GM23248 (cell line): ENCODE data around the gene RPH3AL. TPM values are rescaled to one million over a fixed set of nuclear protein-coding genes. Genes with fewer than 3 reads are reported as not detected.
A peak's percentile ranks its signal among the peaks of the same experiment; 100 is the strongest.
"Not testable (repeated sequence)": the region's sequence is repeated elsewhere in the genome, so short reads cannot be mapped to it uniquely, and the experiment has no call there.

Source experiments
- DNase-seq: peaks from one replicate; pipeline ENCODE4 v3.0.0-alpha.2; 2015
- H2AFZ ChIP-seq: fragments of 200-600 bp; sonication (generic); 2 replicates; pipeline ENCODE4 v1.6.1; 2016; ENCODE audit warnings: antibody characterized with exemption
- H3F3A ChIP-seq: fragments of 200-600 bp; sonication (generic); 2 replicates; pipeline ENCODE4 v1.6.1; 2016; ENCODE audit warnings: mild to moderate bottlenecking, antibody characterized with exemption, mixed run types; ENCODE audit not compliant: insufficient read depth
- H3K27ac ChIP-seq: fragments of 200-600 bp; sonication (generic); 2 replicates; pipeline ENCODE4 v1.5.1; 2016; ENCODE audit warnings: mild to moderate bottlenecking
- H3K27me3 ChIP-seq: fragments of 200-600 bp; sonication (generic); replicated peaks from 2 replicates; pipeline ENCODE4 v1.6.1; 2016; ENCODE audit warnings: mild to moderate bottlenecking; ENCODE audit not compliant: insufficient read depth
- H3K36me3 ChIP-seq: fragments of 200-600 bp; sonication (generic); 2 replicates; pipeline ENCODE4 v1.6.1; 2016; ENCODE audit warnings: low read depth, mild to moderate bottlenecking
- H3K4me1 ChIP-seq: fragments of 200-600 bp; sonication (generic); 2 replicates; pipeline ENCODE4 v1.6.1; 2016; ENCODE audit warnings: mild to moderate bottlenecking; ENCODE audit not compliant: insufficient read depth
- H3K4me2 ChIP-seq: fragments of 200-600 bp; sonication (generic); one replicate; pipeline ENCODE4 v1.6.1; 2016; ENCODE audit warnings: mild to moderate bottlenecking; ENCODE audit not compliant: unreplicated experiment
- H3K4me3 ChIP-seq: fragments of 200-600 bp; sonication (generic); 2 replicates; pipeline ENCODE4 v1.5.1; 2016; ENCODE audit warnings: mild to moderate bottlenecking
- H3K79me2 ChIP-seq: fragments of 200-600 bp; sonication (generic); 2 replicates; pipeline ENCODE4 v1.6.1; 2016; ENCODE audit warnings: mild to moderate bottlenecking; ENCODE audit not compliant: insufficient read depth
- H3K9ac ChIP-seq: fragments of 200-600 bp; sonication (generic); 2 replicates; pipeline ENCODE4 v1.6.1; 2016; ENCODE audit warnings: mild to moderate bottlenecking
- H3K9me2 ChIP-seq: fragments of 200-600 bp; sonication (generic); 2 replicates; pipeline ENCODE4 v1.6.1; 2016; ENCODE audit warnings: mixed run types, mild to moderate bottlenecking, moderate library complexity; ENCODE audit not compliant: insufficient read depth
- H3K9me3 ChIP-seq: fragments of 200-600 bp; sonication (generic); one replicate; pipeline ENCODE4 v1.6.1; 2017; ENCODE audit warnings: low read depth
- H4K20me1 ChIP-seq: fragments of 200-600 bp; sonication (generic); 2 replicates; pipeline ENCODE4 v1.6.0; 2016; ENCODE audit not compliant: insufficient read depth
- EZH2 ChIP-seq: fragments of 200-600 bp; sonication (generic); IDR thresholded peaks from 2 replicates; pipeline ENCODE4 v1.6.1; 2018; ENCODE audit warnings: antibody characterized with exemption, mild to moderate bottlenecking; ENCODE audit not compliant: insufficient read depth, poor library complexity, severe bottlenecking
- EZH2phosphoT487 ChIP-seq: fragments of 200-600 bp; sonication (generic); IDR thresholded peaks from 2 replicates; pipeline ENCODE4 v1.6.1; 2018; ENCODE audit warnings: antibody characterized with exemption, moderate library complexity, mild to moderate bottlenecking, low read depth; ENCODE audit not compliant: insufficient read depth
- WGBS, 2 experiments: methylation state at CpG; one replicate each; pipeline ENCODE4 v1.1.6; 2015 to 2017; ENCODE audit warnings: low lambda C conversion rate in 2 of 2, low coverage in 1 of 2; ENCODE audit errors: missing lambda C conversion rate in 2 of 2; 5-methylcytosine and 5-hydroxymethylcytosine counted together
- in situ Hi-C: fragments of 300-500 bp; cut with MboI; formaldehyde crosslinking; loops from 2 replicates; pipeline ENCODE4 v1.15.0; 2020
- polyA plus RNA-seq: library from polyadenylated mRNA; unstranded; fragments of >200 nt; fragmentation: Nextera tagmentation; extraction: Ambion mirVana; gene quantifications from 2 replicates; pipeline ENCODE4 v1.2.1, GENCODE V29; 2016
- total RNA-seq: library from RNA; depleted of rRNA; stranded (reverse); fragments of >200 nt; shearing (Covaris generic); gene quantifications from 2 replicates; pipeline ENCODE4 v1.2.3, GENCODE V29; 2014

Gene RPH3AL
- total and polyA plus RNA-seq, 2 experiments from 2014 or later: 2.7 to 5.2 TPM

DNA sequence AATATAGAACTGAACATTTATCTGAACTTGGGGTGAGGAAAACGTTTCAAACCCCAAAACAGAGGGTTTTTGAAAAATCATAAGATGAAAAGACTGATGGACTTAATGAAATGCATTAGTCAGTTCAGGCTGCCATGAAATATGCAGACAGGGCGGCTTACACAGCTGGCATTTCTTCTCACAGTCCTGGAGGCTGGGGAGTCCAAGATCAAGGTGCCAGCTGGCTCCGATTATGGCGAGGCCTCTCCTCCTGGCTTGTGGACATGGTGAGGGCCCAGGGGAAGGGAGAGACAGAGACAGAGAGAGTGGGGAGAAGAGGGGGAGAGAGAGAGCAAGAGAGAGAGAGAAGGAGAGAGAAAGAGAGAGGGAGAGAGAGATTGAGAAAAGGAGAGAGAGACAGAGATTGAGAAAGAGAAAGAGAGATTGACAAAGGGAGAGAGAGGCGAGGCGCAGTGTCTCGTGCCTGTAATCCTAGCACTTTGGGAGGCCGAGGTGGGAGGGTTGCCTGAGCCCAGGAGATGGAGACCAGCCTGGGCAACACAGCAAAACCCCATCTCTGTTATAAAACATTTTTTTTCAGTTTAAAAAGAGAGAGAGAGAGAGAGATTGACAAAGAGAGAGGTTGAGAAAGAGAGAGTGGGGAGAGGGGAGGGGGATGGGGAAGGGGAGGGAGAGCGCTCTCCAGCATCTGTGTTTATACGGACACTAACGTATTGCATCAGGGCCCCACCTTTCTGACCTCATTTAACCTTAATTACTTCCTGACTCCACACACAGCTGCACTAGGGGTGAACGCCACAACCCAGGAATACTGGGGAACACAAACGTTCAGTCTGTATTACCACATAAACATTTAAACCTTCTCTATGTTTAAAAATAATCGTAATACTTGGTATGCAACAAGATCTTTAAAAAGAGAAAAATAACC lies 24.6 kb upstream of the RPH3AL start:
- WGBS, 2 experiments: 44 to 49% methylated on average over 11 to 14 of the region's 14 CpGs
- in situ Hi-C loops: no loop called here
- DNase-seq: peak; percentile 50
- no peaks in the 10 kb centered on the region for H3K9me2 ChIP-seq
- H3K79me2 ChIP-seq: no peaks in the 10 kb centered on the region
- H2AFZ ChIP-seq: no peak overlapping the region
- H3K4me1 ChIP-seq: no peaks in the 10 kb centered on the region
- H3F3A ChIP-seq: no peaks in the 10 kb centered on the region
- no peak overlapping the region for H3K27ac ChIP-seq
- no peaks in the 10 kb centered on the region for H3K27me3 ChIP-seq
- TF ChIP-seq EZH2phosphoT487: no peak
- no peak for TF ChIP-seq EZH2
- no peaks in the 10 kb centered on the region for H4K20me1 ChIP-seq
- H3K4me2 ChIP-seq: no peak overlapping the region
- H3K9ac ChIP-seq: no peak overlapping the region
- H3K36me3 ChIP-seq: no peaks in the 10 kb centered on the region
- no peak overlapping the region for H3K4me3 ChIP-seq
- no peaks in the 10 kb centered on the region for H3K9me3 ChIP-seq

DNA sequence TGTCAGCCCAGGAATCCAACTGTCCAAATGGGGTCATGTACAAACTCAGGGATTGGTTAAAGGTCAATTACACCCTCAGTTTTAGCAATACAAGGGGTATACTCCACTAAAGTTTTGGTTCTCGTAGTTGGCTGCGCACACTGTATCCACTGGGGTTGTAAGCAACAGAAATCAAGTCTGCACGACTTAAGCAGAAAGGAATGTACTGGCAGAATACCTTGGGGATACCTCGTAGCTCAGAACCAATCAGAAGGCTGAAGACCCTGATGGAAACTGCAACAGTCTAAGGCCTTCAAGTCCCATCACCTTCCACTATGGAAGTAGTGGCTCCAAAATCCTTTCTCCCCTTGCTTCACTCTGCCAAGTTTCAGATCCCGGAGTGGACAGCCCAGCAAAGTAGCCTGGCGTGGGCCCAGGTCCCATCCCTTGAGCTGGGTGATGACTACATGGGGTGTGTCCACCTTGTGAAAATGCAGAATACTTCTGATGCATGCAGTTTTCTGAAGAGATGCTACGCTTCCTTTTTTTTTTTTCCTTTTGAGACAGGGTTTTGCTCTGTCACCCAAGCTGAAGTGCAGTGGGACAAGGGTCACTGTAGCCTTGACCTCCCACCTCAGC lies 21.1 kb upstream of the RPH3AL start:
- Histone ChIP-seq H3K9ac (no peak overlapping the region), H3K9me2 (no peaks in the 10 kb centered on the region), H3K36me3 (no peaks in the 10 kb centered on the region), H3K4me3 (no peak overlapping the region), H3K4me2 (no peak overlapping the region), H2AFZ (no peak overlapping the region), H3K27me3 (no peaks in the 10 kb centered on the region), H3F3A (no peaks in the 10 kb centered on the region), H3K79me2 (no peaks in the 10 kb centered on the region), H3K27ac (no peak overlapping the region), H4K20me1 (no peaks in the 10 kb centered on the region), H3K9me3 (no peaks in the 10 kb centered on the region), H3K4me1 (no peaks in the 10 kb centered on the region)
- in situ Hi-C loops: no loop called here
- TF ChIP-seq EZH2: no peak
- no peak for TF ChIP-seq EZH2phosphoT487
- DNase-seq: peak; percentile 38
- WGBS, 2 experiments: 49 to 50% methylated on average over 7 of the region's 7 CpGs

DNA sequence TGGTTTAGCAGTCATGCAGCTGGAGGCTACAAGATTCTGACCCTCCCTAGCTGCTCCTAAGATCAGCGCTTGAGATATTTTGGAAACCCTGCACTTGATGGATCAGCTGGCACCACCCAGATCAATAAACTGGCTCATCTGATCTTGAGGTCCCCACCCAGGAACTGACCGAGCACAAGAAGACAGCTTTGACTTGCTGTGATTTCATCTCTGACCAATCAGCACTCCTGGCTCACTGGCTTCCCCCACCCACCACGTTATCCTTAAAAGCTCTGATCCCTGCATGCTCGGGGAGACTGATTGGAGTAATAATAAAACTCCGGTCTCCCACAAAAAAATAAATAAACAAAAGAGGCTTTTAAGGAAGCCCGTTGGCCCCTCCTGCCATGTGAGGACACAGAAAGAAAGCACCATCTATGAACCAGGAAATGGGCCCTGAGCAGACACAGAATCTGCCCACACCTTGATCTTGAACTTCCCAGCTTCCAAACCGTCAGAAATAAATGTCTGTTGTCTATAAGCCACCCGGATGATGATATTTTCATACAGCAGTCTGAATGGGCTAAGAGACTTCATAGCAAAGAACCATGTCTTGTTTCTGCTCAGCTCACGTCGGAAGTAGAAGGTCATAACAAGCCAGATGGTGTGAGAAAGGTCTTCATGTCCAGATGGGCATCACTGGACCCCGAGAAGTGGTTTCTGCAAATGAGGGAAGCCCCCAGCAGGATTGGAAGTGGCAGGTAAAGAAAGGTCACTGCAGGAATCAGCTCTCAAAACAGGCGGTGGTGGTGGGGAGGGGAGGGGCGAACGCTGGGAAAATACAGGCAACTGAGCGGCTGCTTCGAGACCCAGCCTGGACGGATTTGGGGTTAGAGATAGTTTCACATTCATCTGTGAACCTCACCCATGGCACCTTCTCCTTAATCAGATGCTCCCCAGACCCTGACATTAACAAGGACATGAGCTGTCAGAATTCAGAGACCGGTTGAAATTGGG lies 19.8 kb upstream of the RPH3AL start:
- Histone ChIP-seq H3K9me3 (no peaks in the 10 kb centered on the region), H3K9me2 (no peaks in the 10 kb centered on the region)

GRCh38 chr17:371583-371982 lies 19.0 kb upstream of the RPH3AL start:
- DNase-seq: no peak
- H2AFZ ChIP-seq: no peak overlapping the region
- no peaks in the 10 kb centered on the region for H3K4me1 ChIP-seq
- no peak overlapping the region for H3K4me3 ChIP-seq
- no peak for TF ChIP-seq EZH2
- no peak for TF ChIP-seq EZH2phosphoT487
- H4K20me1 ChIP-seq: no peaks in the 10 kb centered on the region
- peaks cover 7% of the 10 kb centered on the region for H3K27me3 ChIP-seq
- no peaks in the 10 kb centered on the region for H3K9me3 ChIP-seq
- no peaks in the 10 kb centered on the region for H3K36me3 ChIP-seq
- H3K9ac ChIP-seq: no peak overlapping the region
- no peak overlapping the region for H3K4me2 ChIP-seq
- H3K79me2 ChIP-seq: no peaks in the 10 kb centered on the region
- no peaks in the 10 kb centered on the region for H3F3A ChIP-seq
- no peak overlapping the region for H3K27ac ChIP-seq
- in situ Hi-C loops: no loop called here
- 77% methylated on average over 13 of the region's 13 CpGs for WGBS, 2 experiments
- no peaks in the 10 kb centered on the region for H3K9me2 ChIP-seq

More for the DNA sequence above, 19.8 kb upstream of the RPH3AL start:
- Histone ChIP-seq H3K9ac (no peak overlapping the region), H3K27me3 (peaks cover 7% of the 10 kb centered on the region), H4K20me1 (no peaks in the 10 kb centered on the region), H3K27ac (no peak overlapping the region), H3K36me3 (no peaks in the 10 kb centered on the region), H3K4me2 (no peak overlapping the region), H3F3A (no peaks in the 10 kb centered on the region), H3K4me3 (no peak overlapping the region), H2AFZ (no peak overlapping the region), H3K4me1 (no peaks in the 10 kb centered on the region), H3K79me2 (no peaks in the 10 kb centered on the region)
- WGBS, 2 experiments: 53 to 57% methylated on average over 18 of the region's 18 CpGs
- DNase-seq: no peak
- in situ Hi-C loops: no loop called here
- no peak for TF ChIP-seq EZH2phosphoT487
- TF ChIP-seq EZH2: no peak

DNA sequence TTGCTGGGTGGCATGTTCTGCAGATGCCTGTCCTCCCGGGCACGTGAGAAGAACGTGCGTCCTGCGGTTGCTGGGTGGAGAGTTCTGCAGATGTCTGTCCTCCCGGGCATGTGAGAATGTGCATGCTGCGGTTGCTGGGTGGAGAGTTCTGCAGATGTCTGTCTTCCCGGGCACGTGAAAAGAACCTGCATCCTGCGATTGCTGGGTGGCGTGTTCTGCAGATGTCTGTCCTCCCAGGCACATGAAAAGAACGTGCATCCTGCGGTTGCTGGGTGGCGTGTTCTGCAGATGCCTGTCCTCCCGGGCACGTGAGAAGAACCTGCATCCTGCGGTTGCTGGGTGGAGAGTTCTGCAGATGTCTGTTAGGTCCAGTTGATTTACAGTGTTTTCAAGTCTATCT lies 15.0 kb upstream of the RPH3AL start:
- WGBS, 2 experiments: 13 to 14% methylated on average over 15 to 17 of the region's 17 CpGs

More for the DNA sequence above, 15.0 kb upstream of the RPH3AL start:
- H3K36me3 ChIP-seq, H3K79me2 ChIP-seq, H3K9me2 ChIP-seq, H3K4me3 ChIP-seq, H3K9me3 ChIP-seq, H3K27ac ChIP-seq, H3K4me1 ChIP-seq, H3K9ac ChIP-seq, H2AFZ ChIP-seq, in situ Hi-C loops, H4K20me1 ChIP-seq, H3K4me2 ChIP-seq, H3F3A ChIP-seq, H3K27me3 ChIP-seq: not testable (repeated sequence)
- DNase-seq: peak; percentile 13
